GM11168 (cell line): ENCODE data around the gene ABHD12.
"Not testable (repeated sequence)": the region's sequence is repeated elsewhere in the genome, so short reads cannot be mapped to it uniquely, and the experiment has no call there.

Experiments used
- in situ Hi-C: fragments of 300-500 bp; cut with MboI; formaldehyde crosslinking; loops from one replicate; pipeline ENCODE4 v1.12.0; 2022; ENCODE audit warnings: low sequenced_read_pairs; ENCODE audit not compliant: unreplicated experiment

The ABHD12 gene

DNA sequence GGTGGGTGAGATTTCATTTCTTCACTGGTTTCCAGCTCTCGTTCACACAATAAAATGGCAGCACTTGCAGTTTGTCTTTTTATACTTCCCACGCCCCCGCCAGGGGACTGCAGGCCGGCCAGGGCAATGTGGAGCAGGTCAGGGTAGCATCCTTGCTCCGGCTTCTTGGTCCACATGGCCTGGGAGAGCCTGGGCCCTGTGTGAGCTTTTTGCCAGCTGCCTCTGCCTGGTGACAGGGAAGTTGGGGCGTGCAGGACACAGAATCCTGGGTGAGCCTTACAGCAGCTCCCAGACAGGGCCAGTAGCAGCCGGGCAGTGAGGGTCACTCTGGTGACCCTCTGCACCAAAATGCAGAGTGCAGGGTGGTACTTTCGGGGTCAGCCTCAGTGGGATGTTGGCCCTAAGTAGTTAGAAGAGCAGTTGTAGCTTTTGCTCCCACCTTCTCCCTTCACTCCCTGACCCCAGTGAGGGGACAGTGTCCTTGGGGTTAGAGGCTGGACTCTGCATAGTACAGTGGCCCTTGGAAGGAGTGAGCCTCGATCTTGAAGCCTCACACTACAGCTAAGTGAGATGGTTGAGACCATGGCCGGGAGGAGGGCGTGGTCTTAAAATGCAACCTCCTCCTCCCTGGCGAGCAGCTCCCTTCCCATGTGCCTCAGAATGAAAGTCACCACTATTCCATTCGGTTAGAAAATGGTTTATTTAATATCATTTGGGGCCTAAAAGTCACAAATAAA lies 119.0 kb downstream of the ABHD12 start:
- in situ Hi-C loops: no loop called here

DNA sequence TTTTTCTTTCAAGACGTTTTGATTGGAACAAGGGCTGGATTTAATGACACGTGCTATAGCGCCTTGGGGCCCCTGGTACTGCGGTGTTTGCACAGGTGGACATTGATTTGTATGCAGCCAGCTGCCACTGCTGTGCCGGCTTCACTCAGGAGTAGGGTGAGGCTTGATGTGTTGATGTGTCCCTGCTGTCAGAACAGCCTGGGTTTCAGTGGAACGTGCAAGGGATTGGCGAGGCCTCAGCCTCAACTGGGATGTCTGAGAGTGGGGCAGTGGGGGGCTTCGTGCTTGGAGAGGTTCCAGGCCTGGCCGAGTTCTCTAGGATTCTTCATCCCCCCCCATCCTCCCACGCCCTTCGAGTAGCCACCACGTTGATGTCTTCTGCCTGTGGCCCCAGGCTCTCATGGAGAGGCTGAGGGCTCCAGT lies 119.8 kb downstream of the ABHD12 start:
- in situ Hi-C loops: no loop called here

DNA sequence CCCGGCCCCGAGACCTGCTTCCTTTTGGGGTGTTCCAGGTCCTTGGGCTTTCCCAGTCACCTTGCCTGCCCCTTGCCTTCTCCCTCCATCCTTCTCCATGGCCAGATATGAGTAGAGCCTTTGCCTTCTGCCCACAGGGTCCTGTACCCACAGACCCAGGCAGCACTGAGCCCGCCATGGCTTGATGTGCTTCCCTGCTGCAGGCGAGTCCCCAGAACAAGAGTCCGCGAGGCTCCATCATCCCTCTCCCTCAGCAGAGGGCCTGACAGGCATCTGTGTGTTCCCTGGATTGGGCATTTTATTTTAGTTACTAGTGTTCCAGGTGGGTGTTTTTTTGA lies 120.8 kb downstream of the ABHD12 start:
- in situ Hi-C loops: no loop called here

DNA sequence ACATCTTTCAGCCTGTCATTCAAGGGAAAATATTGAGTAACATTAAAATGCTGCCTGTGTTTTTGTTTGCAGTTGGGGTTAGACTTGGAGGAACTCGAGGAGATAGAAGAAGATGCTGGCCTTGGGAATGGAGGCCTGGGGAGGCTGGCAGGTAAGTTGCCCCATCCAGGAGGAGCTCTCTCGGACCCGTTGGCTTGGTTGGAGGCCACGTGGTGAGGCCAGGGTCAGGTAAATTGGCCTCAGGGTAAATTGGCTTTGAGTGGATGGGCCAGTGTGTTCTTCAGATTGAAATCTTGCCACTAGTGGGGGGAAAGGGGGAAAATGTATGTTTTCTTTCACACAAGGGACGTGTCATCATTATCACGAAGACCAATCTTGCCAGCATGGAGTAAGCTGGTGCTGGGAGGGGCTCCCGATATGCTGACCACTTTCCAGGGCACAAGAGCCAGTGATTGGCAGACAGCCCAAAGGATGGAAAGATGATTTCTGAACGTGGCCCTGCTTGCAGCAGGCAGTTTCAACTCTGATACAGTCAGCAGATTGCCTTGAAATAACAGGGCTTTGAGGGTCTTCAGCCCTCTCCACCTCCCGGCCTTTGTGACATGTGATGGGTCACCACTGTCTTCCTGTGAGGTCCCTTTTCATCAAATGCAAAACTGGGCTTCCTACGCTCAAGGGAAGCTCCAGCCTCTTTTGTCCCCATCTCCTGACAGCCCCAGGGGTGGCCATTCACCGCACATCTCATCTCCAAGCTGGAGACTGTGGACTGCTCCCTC lies 121.4 kb downstream of the ABHD12 start:
- in situ Hi-C loops: no loop called here

DNA sequence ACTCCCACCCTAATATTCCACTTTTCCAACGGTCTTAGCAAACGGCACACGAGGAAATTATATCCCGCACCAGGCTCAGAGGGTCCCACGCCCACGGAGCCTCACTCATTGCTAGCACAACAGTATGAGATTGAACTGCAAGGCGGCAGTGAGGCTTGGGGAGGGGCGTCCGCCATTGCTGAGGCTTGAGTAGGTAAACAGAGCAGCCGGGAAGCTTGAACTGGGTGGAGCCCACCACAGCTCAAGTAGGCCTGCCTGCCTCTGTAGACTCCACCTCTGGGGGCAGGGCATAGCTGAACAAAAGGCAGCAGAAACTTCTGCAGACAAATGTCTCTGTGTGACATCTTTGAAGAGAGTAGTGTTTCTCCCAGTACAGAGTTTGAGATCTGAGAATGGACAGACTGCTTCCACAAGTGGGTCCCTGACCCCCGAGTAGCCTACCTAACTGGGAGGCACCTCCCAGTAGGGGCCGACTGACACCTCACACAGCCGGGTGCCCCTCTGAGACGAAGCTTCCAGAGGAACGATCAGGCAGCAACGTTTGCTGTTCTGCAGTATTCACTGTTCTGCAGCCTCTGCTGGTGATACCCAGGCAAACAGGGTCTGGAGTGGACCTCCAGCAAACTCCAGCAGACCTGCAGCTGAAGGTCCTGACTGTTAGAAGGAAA lies 129.7 kb downstream of the ABHD12 start:
- in situ Hi-C loops: not testable (repeated sequence)

DNA sequence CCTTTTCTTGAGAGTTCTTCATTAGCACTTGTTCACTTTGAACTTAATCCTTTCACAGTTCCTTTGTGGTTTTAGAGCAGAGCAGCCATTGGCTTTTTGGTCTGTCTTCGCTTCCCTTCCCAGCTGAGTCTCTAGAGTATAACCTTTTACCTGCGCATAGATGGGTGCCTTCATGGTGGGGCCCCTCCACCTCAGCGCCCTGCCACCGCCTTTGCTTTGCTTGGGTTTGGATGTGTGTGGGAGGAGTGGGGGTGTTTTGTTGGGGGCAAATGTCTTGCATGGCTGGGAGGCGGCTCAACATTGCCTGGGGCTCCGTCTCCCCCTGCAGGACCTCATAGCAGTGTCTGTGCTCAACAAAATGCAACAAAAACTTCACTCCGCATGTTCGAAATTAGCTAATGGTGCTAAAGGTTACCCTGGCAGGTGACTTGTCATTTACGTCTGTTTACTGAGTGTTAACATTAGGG lies 130.8 kb downstream of the ABHD12 start:
- in situ Hi-C loops: no loop called here

DNA sequence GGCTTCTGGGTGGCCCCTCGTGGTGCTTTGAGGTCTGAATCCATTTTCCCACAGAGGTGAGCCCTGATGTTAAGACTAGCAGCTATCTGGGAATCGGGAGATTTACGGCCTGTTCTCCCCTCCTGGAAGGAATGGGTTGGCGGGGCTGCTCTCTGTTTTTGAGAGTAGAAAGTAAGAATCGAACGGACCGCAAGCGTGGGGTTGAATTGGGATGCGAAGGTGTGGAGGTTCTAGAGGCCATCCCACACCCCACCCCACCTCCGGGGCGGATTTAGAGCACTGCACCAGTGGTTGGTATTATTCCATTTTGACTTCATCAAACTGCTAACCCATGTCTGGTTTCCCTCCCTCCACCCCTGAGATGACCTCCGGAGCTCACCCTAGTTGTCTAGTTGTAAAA lies 131.3 kb downstream of the ABHD12 start:
- in situ Hi-C loops: no loop called here

DNA sequence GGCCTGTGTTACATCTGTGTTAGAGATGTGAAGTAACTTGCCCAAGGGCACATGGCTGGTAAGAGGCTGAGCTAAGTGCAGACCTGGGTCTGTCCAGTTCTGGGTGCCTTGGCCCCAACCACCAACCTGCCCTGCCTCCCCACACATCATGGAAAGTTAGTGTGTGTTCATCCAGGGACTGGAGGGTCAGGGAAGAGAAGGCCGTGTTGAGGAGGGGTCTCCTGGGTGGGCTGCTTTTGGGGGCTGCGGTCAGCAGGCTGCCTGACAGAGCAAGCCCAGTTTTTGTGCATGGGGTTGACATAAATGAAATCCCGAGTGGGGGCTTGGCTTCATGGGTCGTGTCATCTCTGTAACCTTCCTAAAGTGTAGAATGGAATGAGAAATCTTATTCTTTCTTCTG lies 131.8 kb downstream of the ABHD12 start:
- in situ Hi-C loops: no loop called here

DNA sequence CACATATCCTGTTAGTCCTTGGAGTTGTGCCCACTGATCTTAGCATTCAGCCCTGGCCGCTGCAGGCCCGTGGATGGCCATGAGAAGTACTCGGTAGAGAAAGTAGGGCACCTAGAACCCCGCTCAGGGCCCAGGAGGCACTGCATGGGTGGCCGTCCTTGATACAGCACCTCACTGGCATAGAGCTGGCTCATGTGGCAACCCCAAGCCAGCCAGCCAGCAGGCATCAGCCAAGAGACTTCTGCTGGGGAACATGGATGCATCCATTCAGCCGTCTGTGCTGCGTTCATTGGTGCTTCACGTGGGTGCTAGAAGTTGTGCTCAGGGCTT lies 132.2 kb downstream of the ABHD12 start:
- in situ Hi-C loops: no loop called here

DNA sequence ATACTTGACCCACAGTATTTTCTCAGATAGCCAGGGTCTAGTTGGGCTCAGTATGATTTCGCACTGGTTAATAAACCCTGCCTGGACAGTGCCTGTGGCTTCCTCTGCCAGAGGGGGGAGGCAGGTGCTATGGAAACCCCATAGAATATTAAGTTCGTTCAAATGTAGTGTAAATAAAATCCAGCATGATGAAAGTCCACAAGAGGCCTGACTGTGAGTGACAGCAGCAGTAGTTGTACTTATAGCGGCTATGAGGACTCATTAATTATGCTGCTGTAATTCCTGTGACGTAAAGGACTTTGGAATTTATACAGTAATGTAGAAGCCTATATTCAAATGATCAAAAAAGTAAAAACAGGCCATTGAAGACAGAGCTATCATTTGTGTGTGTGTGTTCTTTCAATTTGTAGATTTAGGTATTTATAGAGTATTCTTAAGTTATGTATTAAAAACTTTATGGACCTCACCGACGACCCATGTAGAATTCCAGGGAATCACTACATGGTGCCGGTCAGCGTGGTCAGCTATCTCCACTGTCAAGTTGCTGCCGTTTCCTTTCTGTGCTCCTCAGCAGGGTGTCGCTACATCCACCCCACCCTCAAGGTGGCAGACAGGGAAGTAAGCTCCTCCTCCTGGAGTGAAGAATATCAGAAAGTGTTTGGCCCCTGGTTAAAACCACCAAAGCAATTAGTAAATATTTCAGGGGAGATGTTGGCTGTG lies 132.7 kb downstream of the ABHD12 start:
- in situ Hi-C loops: no loop called here

DNA sequence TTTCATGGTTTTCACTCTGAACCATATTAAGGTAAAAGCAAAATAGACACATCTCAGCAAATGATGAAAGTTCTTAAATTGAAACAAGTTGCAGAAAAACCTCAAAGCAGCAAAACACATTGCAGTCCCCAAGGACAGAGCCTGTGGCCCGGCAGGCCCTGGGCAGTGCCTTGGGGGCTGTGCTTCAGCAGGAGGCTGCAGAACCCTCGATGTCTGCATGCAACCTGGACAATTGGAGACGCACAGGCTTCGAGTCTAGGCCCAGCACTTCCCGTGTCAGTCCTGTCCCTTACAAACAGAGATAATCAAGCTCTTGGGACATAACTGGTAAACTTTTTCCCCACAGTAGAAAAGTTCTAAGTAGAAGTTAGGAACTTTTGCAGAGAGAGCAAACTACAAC lies 133.5 kb downstream of the ABHD12 start:
- in situ Hi-C loops: no loop called here

DNA sequence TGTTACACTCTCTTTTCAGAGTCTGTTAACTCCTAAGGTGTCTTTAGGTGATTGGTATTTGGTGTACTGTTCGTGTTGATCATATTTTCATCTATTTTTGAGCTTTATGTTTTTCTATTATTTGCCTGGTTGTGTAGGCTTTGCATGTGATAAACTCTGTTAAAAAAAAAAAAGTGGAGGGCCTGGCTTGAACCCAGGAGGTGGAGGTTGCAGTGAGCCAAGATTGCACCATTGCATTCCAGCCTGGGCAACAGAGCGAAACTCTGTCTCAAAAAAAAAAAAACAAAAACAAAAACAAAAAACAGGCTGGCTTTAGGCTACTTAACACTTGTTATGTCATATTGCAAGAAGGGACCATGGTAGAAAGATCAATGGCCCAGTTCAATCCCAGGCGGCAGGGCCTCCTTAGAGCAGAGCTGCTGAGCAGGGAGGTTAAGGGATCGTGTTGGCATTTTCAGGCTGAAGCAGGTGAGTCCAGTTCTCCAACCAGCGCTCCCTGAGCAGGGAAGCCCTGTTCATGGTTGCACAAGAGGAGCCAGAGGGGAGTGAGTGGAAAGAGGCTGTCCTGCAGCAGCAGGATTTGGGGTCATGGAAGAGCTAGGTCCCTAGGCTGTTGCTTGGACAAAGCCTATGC lies 134.3 kb downstream of the ABHD12 start:
- in situ Hi-C loops: no loop called here

DNA sequence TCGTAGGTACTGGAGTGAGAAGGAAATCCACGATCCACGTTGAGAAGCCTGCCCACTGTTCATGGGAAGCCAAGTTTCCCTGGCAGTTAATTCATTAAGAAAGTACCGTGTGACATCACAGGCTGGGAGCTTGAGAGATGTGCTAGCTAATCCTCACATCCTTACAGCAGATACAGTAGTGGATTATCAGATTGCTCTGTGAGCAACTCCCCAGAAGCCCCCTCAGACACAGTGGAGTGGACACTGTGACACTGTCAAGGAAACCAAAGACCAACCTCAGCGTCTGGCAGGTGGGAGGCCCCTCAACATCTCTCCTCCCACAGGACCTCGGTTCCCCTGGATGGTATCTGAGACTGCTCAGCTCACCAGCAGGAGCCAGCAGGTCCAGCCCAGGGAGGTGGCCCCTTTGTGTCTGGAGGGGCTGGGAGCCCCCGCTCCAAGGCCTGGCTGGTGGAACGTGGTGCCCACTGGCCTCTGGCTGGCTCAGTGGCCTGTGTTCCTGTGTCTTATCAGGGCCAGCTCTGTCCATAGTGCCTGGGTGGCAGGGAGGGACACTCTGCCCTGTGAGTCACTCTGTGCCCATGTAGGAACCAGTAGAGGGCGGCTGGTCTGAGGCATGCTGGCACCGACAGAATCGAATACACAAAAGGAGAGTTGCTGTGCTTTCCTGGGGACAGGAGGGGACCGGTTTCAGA lies 135.5 kb downstream of the ABHD12 start:
- in situ Hi-C loops: no loop called here

DNA sequence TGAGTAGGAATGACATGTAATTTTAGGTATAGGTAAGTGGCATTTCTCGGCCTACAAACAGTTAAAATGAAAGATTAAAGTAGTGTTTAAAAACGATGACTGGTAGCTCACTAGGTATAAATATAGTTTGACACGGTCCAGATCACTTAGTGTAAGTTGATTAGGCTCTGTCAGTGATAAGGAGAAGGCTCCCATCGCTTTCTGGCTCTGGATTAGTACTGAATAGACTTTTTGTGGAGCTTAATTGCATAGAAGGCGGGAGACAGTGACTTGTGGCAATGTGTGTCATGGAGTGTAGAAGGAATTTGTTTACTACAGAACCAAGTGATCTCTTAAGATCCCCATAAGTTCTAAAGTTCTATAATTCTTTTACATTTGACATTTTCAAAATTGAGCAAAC lies 136.1 kb downstream of the ABHD12 start:
- in situ Hi-C loops: no loop called here

DNA sequence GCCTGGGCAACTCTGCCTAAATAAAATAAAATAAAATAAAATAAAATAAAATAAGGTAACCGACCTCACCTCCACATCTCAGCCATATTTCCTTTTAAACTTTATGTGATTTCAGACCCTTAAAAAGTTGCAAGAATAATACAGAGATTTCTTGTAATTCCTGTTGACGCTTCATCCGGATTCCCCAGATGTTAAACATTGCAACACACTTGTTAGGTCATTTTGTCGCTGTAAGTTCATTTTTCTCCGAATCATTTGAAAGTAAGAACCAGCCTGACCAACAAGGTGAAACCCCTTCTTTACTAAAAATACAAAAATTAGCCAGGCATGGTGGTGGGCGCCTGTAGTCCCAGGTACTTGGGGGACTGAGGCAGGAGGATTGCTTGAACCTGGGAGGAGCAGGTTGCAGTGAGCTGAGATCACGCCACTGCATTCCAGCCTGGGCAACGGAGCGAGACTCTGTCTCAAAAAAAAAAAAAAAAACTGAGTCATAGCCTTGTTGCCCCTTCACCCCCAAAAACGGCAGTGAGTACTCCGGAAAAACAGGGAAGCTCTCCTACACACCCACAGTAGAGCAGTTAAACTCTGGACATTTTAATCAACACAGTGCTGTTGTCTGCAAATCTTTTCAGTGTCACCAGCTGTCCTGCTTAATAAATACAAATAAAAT lies 136.9 kb downstream of the ABHD12 start:
- in situ Hi-C loops: no loop called here

DNA sequence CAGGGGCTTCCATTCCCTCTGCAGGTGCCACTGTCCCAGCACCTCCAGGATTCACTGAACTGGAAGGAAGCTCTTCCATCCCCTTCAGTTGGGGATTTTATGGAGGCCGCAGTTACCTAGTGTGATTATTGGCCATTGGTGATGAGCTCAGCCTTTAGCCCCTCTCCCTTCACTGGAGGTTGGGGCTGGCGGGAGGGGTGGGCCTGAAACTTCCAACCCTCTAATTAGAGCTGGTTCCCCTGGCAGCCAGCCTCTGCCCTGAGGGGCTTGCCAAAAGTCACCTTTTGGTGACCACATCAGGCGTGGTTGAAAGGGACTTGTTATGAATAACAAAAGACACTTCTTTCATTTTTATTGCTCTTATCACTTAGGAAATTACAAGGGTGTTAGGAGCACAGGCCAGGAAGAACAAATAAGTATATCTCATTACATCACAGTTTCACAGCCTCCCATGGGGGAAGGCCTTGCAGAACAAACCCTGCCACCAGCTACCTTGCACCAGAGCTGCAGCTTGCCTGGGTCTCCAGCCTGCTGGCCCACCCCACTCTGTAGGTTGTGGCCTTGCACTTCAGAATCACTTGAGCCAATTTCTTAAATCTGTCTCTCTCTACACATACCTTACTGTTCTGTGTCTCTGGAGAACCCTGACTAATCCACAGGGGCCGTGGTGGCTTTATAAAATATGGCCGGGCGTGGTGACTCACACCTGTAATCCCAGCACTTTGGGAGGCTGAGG lies 137.8 kb downstream of the ABHD12 start:
- in situ Hi-C loops: no loop called here

DNA sequence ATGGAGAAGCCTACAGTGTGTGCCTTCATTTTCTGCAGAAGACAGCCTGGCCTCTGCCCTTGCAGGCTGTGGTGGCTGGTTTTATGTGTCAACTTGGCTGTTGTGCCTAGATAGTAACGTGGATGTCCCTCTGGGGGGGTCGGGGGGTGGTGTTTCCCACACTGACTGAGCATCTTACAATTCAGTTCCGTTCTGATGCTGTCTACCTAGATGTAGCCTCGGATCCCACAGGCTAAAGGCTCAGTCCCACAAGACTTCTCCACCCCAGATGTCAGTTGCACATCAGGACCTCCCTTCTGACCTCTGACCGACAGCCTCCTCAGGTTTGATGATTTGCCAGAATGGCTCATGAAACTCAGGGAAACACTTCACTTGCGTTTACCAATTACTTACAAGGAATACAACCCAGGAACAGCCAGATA lies 138.4 kb downstream of the ABHD12 start:
- in situ Hi-C loops: no loop called here

DNA sequence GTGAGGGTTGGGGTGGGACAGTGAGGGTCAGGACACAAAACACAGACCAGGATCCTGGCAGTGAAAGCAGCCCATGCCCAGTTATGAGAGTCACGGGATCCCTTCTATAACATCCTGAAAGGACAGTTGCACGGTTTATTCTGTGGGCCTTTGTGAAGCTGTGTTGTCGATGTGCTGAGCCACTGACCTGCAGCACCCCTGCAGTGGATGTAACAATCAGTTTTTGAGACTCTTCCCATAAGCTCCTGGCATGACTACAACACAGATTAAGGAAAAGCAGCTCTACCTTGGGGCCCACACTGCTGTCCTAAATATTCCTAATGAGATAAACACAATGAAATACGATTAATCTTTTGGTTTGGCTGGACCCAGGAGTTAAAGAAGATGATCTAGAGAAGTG lies 139.1 kb downstream of the ABHD12 start:
- in situ Hi-C loops: no loop called here

DNA sequence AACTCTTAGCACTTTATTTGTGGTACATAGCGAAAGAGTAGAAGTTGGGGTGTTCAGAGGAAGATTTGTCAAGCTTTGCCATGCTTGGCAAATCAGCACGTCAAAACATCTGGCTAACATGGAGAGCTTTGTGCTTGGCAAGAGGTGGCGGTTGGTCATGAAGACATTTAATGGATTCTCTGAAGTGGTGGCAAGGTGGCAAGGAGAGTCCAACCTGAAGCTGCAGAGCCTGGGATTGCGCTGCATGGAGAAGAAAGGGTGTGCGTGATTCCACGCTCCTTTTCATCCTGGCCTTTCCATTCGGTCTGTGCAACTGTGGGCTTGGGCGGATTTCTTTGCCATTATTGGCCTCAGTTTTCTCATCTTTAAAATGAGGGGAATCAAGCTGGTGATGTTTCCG lies 139.6 kb downstream of the ABHD12 start:
- in situ Hi-C loops: no loop called here
